GM21717 (cell line): Measurements from ENCODE around the gene ZNF324B.
"Not testable (repeated sequence)": the region's sequence is repeated elsewhere in the genome, so short reads cannot be mapped to it uniquely, and the experiment has no call there.

Experiments used
- ATAC-seq: cut with Tn5 transposase; IDR thresholded peaks from one replicate; pipeline ENCODE4 v1.9.1; 2021; ENCODE audit warnings: mild to moderate bottlenecking, moderate library complexity; ENCODE audit not compliant: unreplicated experiment

The ZNF324B gene

DNA sequence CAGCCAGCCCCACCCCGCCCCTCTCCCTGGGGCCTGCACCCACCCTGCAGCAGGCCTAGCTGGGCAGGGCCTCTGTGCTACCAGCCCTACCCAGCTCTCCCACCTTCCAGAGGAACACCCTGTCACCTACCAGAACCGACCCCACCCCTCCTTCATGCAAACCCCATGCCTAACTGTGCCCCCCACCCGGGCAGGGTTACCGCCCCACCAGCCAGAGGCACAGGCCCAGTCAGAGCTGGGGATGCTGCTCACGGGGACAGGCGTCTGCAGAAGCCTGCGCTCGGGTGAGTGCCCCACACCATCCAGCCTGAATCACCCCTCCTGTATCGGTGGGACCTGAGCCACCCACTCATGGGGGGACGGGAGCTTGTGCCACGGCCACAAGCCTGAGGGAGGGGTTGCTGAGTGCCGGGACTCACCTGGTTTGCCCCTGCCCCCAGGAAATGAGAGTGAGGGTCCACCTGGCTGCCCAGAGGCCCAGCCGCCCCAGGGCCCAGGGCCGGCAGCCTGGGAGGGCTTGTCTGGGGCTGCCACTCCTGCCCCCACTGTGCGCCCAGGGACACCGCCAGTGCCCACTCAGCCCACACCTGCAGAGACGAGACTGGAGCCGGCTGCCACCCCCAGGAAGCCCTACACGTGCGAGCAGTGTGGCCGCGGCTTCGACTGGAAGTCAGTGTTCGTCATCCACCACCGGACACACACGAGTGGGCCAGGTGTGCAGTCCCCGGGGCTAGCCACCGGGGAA, 28.5 kb downstream of the ZNF324B start:
- no peak for ATAC-seq

DNA sequence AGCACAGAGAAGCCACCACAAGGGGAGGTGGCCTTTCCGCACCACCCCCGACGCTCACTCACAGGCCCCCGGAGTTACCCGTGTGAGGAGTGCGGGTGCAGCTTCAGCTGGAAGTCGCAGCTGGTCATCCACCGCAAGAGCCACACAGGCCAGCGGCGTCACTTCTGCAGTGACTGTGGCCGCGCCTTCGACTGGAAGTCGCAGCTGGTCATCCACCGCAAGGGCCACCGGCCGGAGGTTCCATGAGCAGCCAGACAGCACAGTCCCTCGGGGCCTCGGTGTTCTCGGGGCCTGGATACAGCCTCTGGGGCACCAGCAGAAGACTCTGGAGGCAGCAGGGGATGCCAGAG, 29.0 kb downstream of the ZNF324B start:
- ATAC-seq, result no peak

DNA sequence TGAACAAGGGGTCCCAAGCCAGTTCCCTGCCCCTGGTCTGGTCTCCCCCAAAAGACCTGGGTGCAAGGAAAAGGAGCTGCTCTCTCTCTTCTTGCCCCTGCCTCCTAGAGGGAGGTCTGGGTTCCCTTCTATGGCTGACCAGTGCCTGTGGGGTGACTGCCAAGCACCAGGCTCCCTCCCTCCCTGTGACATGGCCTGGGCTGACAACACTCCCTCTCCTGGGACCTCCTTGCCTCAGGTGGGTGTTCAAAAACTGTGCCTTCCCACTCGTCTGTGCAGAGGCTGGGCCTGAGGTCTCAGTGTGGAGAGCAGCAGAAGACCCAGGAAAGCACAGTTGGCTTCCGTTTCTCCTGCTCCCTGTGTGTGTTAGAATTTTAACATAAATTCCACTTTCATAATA, 29.4 kb downstream of the ZNF324B start:
- ATAC-seq, result no peak

DNA sequence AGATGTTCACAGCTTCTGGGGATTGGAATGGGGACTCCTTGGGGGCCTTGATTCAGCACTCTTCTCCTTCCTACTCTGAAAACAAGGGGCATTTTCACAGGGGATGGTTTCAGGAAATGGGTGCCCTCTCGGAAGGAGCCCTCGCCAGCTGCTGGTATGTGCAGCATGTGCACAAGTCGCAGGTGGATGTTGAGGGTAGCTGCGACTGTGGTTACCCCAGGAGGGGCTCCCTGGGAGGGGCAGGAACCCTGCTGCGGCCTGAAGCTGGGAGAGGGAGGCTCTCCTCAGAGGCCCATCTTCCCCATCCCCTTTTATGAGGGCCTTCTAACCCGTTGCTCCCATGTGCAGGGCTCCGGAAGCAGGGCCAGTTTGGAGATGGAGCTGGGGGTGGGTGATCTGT, 30.9 kb downstream of the ZNF324B start:
- no peak for ATAC-seq

DNA sequence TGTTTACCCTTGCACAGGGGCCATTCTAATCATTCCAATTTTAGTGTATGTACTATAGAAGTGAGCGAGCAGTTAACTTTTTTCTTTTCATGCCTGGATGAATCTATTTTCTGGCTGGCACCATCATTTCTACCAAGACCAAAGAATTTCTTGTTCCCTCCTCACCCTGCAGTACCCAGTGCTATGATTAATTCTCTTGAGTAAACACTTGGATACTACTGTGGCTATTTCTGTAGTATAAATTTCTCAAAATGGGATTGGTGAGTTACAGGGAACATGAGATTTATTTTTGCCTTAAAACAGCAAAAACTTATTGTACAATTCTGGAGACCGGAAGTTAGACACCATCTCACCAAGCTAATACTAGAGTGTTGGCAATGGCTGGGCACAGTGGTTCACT, 32.4 kb downstream of the ZNF324B start:
- ATAC-seq, result no peak

DNA sequence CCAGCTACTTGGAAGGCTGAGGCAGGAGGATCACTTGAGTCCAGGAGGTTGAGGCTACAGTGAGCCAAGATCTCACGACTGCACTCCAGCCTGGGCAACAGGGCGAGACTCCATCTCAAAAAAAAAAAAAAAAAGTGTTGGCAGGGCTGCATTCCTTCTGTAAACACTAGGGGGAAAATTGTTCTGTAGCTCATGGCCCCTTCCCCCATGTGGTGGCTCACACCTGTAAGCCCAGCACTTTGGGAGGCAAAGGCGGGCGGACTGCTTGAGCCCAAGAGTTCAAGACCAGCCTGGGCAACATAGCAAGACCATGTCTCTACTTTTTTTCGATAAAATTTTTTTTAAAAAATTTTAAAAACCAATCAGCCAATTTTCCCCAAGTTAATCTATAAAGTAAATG, 32.9 kb downstream of the ZNF324B start:
- not testable (repeated sequence) for ATAC-seq

DNA sequence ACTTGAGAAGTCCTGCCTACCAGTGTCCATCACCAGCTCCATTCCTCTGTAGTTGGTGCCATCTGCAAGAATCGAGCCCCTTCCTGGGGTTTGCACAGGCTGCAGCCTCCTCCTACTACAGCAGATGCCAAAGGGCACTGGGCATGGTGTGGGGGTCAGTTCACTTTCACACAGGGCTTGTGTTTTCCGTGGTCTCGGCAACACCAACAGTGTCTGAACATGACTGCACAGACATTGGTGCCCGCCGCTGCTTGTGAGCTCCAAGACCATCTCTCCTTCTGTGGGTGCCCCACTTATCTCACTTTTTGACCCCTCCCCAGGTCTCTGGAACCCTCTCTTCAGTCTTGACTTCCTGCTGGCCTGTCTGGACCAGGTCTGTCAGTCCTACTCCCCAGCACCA, 40.0 kb downstream of the ZNF324B start:
- no peak for ATAC-seq

DNA sequence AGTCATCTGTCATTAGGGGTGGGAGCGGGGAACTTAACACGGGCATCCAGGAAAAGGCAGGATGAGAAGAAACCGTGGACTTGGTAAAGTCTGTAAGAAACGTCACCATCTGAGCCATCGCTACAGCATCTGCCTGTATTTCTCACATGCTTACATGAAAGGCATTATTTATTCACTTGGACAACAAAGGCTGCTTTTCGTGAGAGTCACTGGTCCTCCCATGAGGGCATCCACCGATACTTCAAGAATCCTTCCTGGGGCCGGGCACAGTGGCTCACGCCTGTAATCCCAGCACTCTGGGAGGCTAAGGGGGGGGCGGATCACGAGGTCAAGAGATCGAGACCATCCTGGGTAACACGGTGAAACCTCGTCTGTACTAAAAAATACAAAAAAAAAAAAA, 40.8 kb downstream of the ZNF324B start:
- ATAC-seq, result no peak

DNA sequence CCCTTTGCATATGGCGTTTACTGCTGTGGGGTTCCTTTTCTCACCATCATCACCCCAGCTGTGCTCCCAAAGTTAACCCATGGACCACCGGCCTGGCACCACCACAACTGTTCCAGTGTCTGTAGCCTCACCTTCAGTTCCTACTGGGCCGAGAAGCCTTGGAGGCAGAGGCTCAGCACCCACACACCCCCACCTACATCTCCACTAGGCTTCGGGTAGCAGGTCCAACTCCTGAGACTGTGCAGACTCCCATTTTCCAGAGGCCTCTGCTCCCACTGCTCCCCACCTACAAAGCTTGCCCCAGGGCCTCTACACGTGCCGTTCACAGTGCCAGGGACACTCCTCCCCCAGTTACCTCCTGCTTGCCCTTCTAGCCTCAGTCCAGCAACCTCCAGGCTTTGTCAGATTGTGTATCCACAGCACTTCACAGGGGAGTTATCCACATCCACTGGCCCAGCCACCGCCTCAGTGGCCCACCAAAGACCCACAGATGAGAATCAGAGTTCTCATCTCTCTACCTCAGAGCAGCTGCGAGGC, 46.3 kb downstream of the ZNF324B start:
- ATAC-seq, result no peak

DNA sequence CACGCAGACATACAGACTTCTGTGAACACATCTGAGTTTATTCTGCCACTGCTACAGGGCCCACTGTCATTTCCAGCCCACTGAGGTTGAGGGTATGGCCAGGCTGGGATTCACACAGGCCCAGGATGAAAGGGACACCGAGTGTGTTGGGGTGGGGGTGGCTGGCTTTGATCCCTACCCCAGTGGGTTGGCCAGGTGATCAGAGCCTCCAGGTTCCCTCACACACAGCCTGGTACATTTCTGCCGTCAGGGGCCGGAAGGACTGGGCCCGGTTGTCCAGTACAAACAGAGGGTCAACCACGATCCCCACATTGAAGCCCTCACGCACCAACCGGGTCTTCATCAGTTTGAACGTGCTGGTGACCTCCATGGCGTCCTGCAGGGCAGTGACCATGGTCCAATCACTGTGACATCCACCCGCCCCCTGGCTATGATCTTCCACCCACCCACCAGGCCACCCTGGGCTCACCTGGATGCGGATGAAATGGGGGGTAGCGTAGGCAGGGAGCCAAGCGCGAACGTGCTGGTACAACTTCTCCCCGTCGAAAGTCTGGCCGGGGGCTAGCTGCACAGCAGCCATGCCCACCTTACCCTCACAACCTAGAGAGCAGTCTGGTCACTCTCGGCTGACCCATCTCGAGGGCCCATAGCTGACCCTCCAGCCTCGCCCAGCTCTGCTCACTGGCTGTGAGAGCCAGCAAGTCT, 47.0 kb downstream of the ZNF324B start:
- peak; percentile 15 for ATAC-seq

DNA sequence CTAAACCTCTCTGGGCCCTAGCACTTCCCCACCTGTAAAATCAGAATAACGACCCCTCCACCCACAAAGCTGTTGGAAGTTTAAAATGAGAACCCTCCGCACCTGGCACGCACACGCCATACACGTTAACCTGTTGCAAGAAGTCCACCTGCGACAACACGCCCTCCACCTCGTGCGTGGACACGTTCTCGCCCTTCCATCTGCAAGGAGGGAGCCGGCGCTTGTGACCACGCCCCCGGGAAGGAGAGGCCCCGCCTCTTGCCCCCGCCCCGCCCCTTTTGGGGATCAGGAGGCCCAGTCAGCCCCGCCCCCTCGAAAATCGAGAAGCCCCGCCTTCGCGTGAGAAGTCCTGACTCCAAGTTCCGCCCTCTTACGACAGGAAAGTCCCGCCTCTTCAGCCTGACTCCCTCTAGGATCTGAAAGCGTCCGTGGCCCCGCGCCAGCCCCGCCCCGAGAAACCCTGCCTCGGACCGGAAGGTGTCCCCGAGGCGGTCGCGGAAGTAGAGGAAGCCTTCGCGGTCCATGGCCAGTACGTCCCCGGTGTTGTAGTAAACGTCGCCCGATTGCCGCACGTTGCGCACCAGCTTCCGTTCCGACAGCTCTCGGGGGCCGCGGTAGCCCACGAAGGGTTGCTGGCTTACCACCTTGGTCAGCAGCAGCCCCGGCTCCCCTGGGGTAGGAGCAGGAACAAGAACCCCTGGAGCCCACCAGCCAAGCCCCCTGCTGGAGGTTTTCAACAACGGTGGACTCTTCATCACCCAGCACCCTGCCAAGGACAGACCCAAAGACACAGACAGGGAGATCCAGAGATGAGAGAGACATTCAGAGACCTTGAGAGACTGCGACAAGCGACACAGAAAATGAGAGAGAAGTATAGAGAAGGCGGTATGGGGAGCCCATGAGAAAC, 47.9 kb downstream of the ZNF324B start:
- peak; percentile 83 for ATAC-seq

DNA sequence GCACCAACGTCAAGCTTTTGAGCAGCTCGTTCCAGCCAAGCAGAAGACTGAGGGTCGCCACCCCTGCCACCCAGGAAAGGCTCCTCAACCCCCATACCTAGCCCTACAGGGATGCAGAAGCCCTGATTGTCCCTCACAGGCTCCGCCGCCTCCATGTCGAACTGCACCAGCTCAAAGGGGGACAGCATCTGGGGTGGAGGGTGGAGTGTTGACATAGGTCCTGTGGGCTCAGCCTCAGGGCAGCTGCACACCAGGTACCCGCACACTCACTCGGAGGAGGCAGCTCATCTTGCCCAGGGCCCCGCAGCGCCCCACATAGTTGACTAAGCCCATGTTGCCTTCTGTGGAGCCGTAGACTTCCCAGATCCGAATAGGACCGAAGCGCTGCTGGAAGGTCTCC, 48.8 kb downstream of the ZNF324B start:
- ATAC-seq, result no peak
